ENCODE data around the gene ARPC1B. TPM values are rescaled to one million over a fixed set of nuclear protein-coding genes. Genes with fewer than 3 reads are reported as not detected.

ARPC1B gene
- total and polyA plus RNA-seq, 9 of the 15 experiments (the other 6 are each of a cell fraction or from before 2014, with no cell fraction given): 6.7 to 357 (median 211) TPM

- TF ChIP-seq, protein P1, sequence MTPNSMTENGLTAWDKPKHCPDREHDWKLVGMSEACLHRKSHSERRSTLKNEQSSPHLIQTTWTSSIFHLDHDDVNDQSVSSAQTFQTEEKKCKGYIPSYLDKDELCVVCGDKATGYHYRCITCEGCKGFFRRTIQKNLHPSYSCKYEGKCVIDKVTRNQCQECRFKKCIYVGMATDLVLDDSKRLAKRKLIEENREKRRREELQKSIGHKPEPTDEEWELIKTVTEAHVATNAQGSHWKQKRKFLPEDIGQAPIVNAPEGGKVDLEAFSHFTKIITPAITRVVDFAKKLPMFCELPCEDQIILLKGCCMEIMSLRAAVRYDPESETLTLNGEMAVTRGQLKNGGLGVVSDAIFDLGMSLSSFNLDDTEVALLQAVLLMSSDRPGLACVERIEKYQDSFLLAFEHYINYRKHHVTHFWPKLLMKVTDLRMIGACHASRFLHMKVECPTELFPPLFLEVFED (CRISPR knock-in tag; conservative IDR thresholded peaks at IDR 0.05): no peak
- TF ChIP-seq GATAD2B (IDR thresholded peaks at IDR 0.05; ENCODE audit: borderline replicate concordance): no peak
Observed at GRCh38 chr7:99374111-99375064, at the start of gene ARPC1B (continued).

GRCh38 chr7:99325001-99325493, 49.5 kb upstream of the ARPC1B start:
- H3K9me3 ChIP-seq (replicated peaks; ENCODE audit: control insufficient read depth, insufficient read depth, low read depth, low read length): no peaks in the 10 kb centered on the region
- 10% methylated on average over 14 of the region's 14 CpGs for WGBS (ENCODE audit: insufficient coverage, low coverage, missing lambda C conversion rate)
- POLR2A ChIA-PET: interaction anchor here (0.9 to 2.2 kb wide), 4 partner anchors 8 to 14 kb away, joined by 3 to 6 read pairs (median 4); no protein-coding TSS in a partner anchor

More at GRCh38 chr7:99325001-99325493, 49.5 kb upstream of the ARPC1B start:
- peaks cover 52% of the 10 kb centered on the region for H3K79me2 ChIP-seq (ENCODE audit: control insufficient read depth, insufficient read depth, low read length)
- H3K4me2 ChIP-seq (ENCODE audit: insufficient read depth, low read length): peak overlapping the region; percentile 99
- peak overlapping the region; percentile 93 to 97 for H3K9ac ChIP-seq (ENCODE audit: insufficient read depth in 1 of 2, low read depth in 2 of 2, low read length in 2 of 2)
- H3K36me3 ChIP-seq (ENCODE audit: control insufficient read depth, insufficient read depth, low read length): peaks cover 6% of the 10 kb centered on the region; the same call in 2 of the 3 replicates
- H3K4me3 ChIP-seq: peak overlapping the region; percentile 85
- peak overlapping the region; percentile 84 for H3K27ac ChIP-seq (ENCODE audit: extremely low read depth, low read depth, low read length)
- TSS peak; percentile 92 for BruUV-seq (replicated peaks)
- intact Hi-C loops (cut with micrococcal nuclease): loop anchor here (5.0 kb wide), 2 partner anchors 37 to 62 kb away; no protein-coding TSS in a partner anchor
- DNase-seq (ENCODE audit: extremely low read depth in 1 of 4, low spot score in 3 of 4) (peak in 1 of 4 experiments; percentile 25), FAIRE-seq (no peak), ATAC-seq (peak; percentile 3; the same call in 1 of the 3 replicates)
- H4K20me1 ChIP-seq (replicated peaks; ENCODE audit: control insufficient read depth, insufficient read depth, low read length): no peaks in the 10 kb centered on the region; the same call in 1 of the 2 replicates
- TF ChIP-seq ZBED1 (IDR thresholded peaks at IDR 0.05): 0 out of 2 replicates have a peak, but pooled peaks have one; percentile 19
- TF ChIP-seq BRCA1 (IDR thresholded peaks at IDR 0.05): no peak
- TF ChIP-seq BRCA1 (CRISPR knock-in tag; IDR thresholded peaks at IDR 0.05): no peak
- no peak for TF ChIP-seq MTA1 (IDR thresholded peaks at IDR 0.05; ENCODE audit: borderline replicate concordance)
- peak; percentile 10; the same call in 1 of the 2 replicates for TF ChIP-seq EGR1 (conservative IDR thresholded peaks at IDR 0.05)
- TF ChIP-seq HIVEP1 (CRISPR knock-in tag; IDR thresholded peaks at IDR 0.05): no peak
- peak; percentile 60 for TF ChIP-seq ZBTB7A (IDR thresholded peaks at IDR 0.05; ENCODE audit: borderline replicate concordance, control insufficient read depth, low read depth, low read length)
- H3K9me1 ChIP-seq (ENCODE audit: control insufficient read depth, insufficient read depth, low read length): no peaks in the 10 kb centered on the region
- H3K27me3 ChIP-seq (ENCODE audit: control insufficient read depth in 2 of 2, insufficient read depth in 2 of 2, low read length in 2 of 2): no peaks in the 10 kb centered on the region
- in situ Hi-C loops (cut with MboI): no loop called here
- peak overlapping the region; percentile 98 for H2AFZ ChIP-seq (ENCODE audit: low read depth, low read length)
- CTCF ChIA-PET (ENCODE audit: low intra/inter-chr PET ratio): no interaction called here
- peaks cover 25 to 30% of the 10 kb centered on the region in 2 experiments for H3K4me1 ChIP-seq (replicated peaks in 1 of 2; ENCODE audit: control insufficient read depth in 2 of 2, insufficient read depth in 2 of 2, low read length in 2 of 2)

Data from K562 (cell line).